UCSD-AML1 (cell line): Measurements from ENCODE around the gene C4BPA.

Experiments used
- DNase-seq: peaks from one replicate; lab custom pipeline; 2025; ENCODE audit not compliant: unreplicated experiment; lab: John Stamatoyannopoulos, UW

C4BPA gene

GRCh38 chr1:207103892-207104373 is at the start of gene C4BPA:
Gene C4BPA (plus strand): TSS chr1:207104233. CDS start chr1:207113026, 8,793 bp downstream.
- DNase-seq: no peak

GRCh38 chr1:207054491-207054890 is 49.5 kb upstream of the C4BPA start:
- no peak for DNase-seq

GRCh38 chr1:207055386-207056001 is 48.5 kb upstream of the C4BPA start:
- DNase-seq: no peak

- no peak for DNase-seq
These were observed 47.4 kb upstream of the C4BPA start for GRCh38 chr1:207056673-207057072.

- no peak for DNase-seq
These were observed 45.8 kb upstream of the C4BPA start for GRCh38 chr1:207058252-207058651.

- DNase-seq: no peak
These were observed 44.9 kb upstream of the C4BPA start for GRCh38 chr1:207058878-207059867.

- DNase-seq: no peak
These were observed 44.2 kb upstream of the C4BPA start for GRCh38 chr1:207059881-207060280.

- no peak for DNase-seq
These were observed 43.4 kb upstream of the C4BPA start for GRCh38 chr1:207060596-207060995.

- DNase-seq: no peak
These were observed 42.0 kb upstream of the C4BPA start for GRCh38 chr1:207062058-207062457.

GRCh38 chr1:207063014-207063413 is 41.0 kb upstream of the C4BPA start:
- DNase-seq: no peak

GRCh38 chr1:207064561-207064960 is 39.5 kb upstream of the C4BPA start:
- no peak for DNase-seq

- DNase-seq: no peak
These were observed 36.8 kb upstream of the C4BPA start for GRCh38 chr1:207067185-207067584.

GRCh38 chr1:207067665-207068064 is 36.4 kb upstream of the C4BPA start:
- no peak for DNase-seq

- DNase-seq: no peak
These were observed 35.0 kb upstream of the C4BPA start for GRCh38 chr1:207069061-207069460.

- no peak for DNase-seq
These were observed 34.1 kb upstream of the C4BPA start for GRCh38 chr1:207069858-207070506.

GRCh38 chr1:207070811-207071210 is 33.2 kb upstream of the C4BPA start:
- DNase-seq: peak; percentile 64

GRCh38 chr1:207071426-207071825 is 32.6 kb upstream of the C4BPA start:
- DNase-seq: no peak

GRCh38 chr1:207072233-207072632 is 31.8 kb upstream of the C4BPA start:
- DNase-seq: peak; percentile 35

GRCh38 chr1:207073906-207074820 is 29.9 kb upstream of the C4BPA start:
- DNase-seq: no peak

GRCh38 chr1:207076181-207076955 is 27.7 kb upstream of the C4BPA start:
- DNase-seq: no peak
